ENCODE results near the gene CDKN2B-AS1. TPM values are rescaled to one million over a fixed set of nuclear protein-coding genes. Genes with fewer than 3 reads are reported as not detected.

CDKN2B-AS1 gene
- not detected in 2 replicates for total RNA-seq (2021)
- long read RNA-seq = 0 reads

DNA sequence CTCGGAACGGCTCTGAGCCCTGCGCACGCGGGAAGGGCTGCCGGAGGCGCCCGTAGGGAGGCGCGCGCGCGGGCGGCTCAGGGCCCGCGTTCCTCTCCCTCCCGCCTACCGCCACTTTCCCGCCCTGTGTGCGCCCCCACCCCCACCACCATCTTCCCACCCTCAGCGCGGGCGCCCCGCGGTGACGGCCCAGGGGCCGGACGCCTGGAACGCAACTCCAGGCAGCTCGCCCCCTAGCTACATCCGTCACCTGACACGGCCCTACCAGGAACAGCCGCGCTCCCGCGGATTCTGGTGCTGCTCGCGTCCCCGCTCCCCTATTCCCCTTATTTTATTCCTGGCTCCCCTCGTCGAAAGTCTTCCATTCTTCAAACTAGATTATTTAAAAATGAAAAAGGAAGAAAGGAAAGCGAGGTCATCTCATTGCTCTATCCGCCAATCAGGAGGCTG lies at the start of gene CDKN2B-AS1:
Gene CDKN2B-AS1 (plus strand): TSS at position 236 of the 450 bp plus-strand sequence.
- Mint-ChIP-seq H3K4me3 (peak within 1 kb of the TSS; percentile 67 to 82), H3K36me3 (ENCODE audit: insufficient read depth in 1 of 3, low read depth in 3 of 3) (no peaks in the 10 kb centered on the region), H3K9me3 (no peaks in the 10 kb centered on the region; a peak in 1 of 5 replicates), H3K4me1 (peaks cover 32 to 49% of the 10 kb centered on the region in 2 experiments), H3K27me3 (ENCODE audit: low read depth) (peaks cover 90% of the 10 kb centered on the region), H3K27ac (no peak within 1 kb of the TSS)
- H4K5ac ChIP-seq (ENCODE audit: insufficient read length, low read depth, low read length) = no peak within 1 kb of the TSS
- H3K9ac ChIP-seq (ENCODE audit: extremely low read depth, insufficient read length, low read length) = no peak within 1 kb of the TSS
- peaks cover 4% of the 10 kb centered on the region; the same call in 1 of the 2 replicates for H3K4me1 ChIP-seq (ENCODE audit: insufficient read depth, low read length)
- TF ChIP-seq, protein P1, sequence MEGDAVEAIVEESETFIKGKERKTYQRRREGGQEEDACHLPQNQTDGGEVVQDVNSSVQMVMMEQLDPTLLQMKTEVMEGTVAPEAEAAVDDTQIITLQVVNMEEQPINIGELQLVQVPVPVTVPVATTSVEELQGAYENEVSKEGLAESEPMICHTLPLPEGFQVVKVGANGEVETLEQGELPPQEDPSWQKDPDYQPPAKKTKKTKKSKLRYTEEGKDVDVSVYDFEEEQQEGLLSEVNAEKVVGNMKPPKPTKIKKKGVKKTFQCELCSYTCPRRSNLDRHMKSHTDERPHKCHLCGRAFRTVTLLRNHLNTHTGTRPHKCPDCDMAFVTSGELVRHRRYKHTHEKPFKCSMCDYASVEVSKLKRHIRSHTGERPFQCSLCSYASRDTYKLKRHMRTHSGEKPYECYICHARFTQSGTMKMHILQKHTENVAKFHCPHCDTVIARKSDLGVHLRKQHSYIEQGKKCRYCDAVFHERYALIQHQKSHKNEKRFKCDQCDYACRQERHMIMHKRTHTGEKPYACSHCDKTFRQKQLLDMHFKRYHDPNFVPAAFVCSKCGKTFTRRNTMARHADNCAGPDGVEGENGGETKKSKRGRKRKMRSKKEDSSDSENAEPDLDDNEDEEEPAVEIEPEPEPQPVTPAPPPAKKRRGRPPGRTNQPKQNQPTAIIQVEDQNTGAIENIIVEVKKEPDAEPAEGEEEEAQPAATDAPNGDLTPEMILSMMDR (conservative IDR thresholded peaks at IDR 0.05) = no peak
- no peak within 1 kb of the TSS for H3K23ac ChIP-seq (ENCODE audit: insufficient read length, low read depth, low read length)
- no peak within 1 kb of the TSS for H3K27ac ChIP-seq (ENCODE audit: insufficient read length, low read depth, low read length)
- H3K56ac ChIP-seq (ENCODE audit: insufficient read length, low read depth, low read length) = no peak within 1 kb of the TSS
- no peak within 1 kb of the TSS for H3T11ph ChIP-seq (ENCODE audit: low read length)
- no peak within 1 kb of the TSS for H2BK20ac ChIP-seq (ENCODE audit: low read depth, low read length, poor library complexity, severe bottlenecking)
- H4K8ac ChIP-seq (replicated peaks; ENCODE audit: insufficient read length, low read depth, low read length) = no peak within 1 kb of the TSS
- no peaks in the 10 kb centered on the region for H3K9me3 ChIP-seq (ENCODE audit: control insufficient read depth, low read depth, low read length)
- H2BK15ac ChIP-seq (ENCODE audit: low read depth, low read length) = no peak within 1 kb of the TSS
- H2BK5ac ChIP-seq (ENCODE audit: insufficient read length, low read length) = no peak within 1 kb of the TSS
- no CpG with 5 or more reads among the region's 43 CpGs for WGBS (ENCODE audit: extremely low coverage, insufficient read length, low lambda C conversion rate)
- peak within 1 kb of the TSS; percentile 87 for H3K4me2 ChIP-seq (ENCODE audit: insufficient read depth, insufficient read length, low read length)
- DNase-seq = peak; percentile 62
- H3K79me2 ChIP-seq (ENCODE audit: insufficient read depth, low read length) = no peaks in the 10 kb centered on the region
- peaks cover 4% of the 10 kb centered on the region for H4K20me1 ChIP-seq (ENCODE audit: control insufficient read depth, insufficient read depth, insufficient read length)
- H2AFZ ChIP-seq (ENCODE audit: low read length) = no peak within 1 kb of the TSS
- no peak within 1 kb of the TSS for H2BK120ac ChIP-seq (ENCODE audit: low read depth, low read length, poor library complexity, severe bottlenecking)
- no peak within 1 kb of the TSS for H4K91ac ChIP-seq (ENCODE audit: insufficient read length, low read depth, low read length)
- H3K27me3 ChIP-seq (ENCODE audit: insufficient read depth, low read length) = peaks cover 44% of the 10 kb centered on the region; the same call in 1 of the 2 replicates
- H2AK5ac ChIP-seq (ENCODE audit: insufficient read length, low read length) = no peak within 1 kb of the TSS
- H3K14ac ChIP-seq (ENCODE audit: insufficient read depth, low read length) = no peak within 1 kb of the TSS
- H3K18ac ChIP-seq (ENCODE audit: insufficient read length, low read depth, low read length) = no peak within 1 kb of the TSS
- H2BK12ac ChIP-seq (ENCODE audit: insufficient read length, low read depth, low read length) = no peak within 1 kb of the TSS
- no peaks in the 10 kb centered on the region for H3K79me1 ChIP-seq (ENCODE audit: insufficient read depth, low read depth, low read length, poor library complexity, severe bottlenecking)
- H3K23me2 ChIP-seq (ENCODE audit: insufficient read length, low read depth, low read length, poor library complexity, severe bottlenecking) = peaks cover 20% of the 10 kb centered on the region
- no peak within 1 kb of the TSS for H3K4ac ChIP-seq (ENCODE audit: low read depth, low read length)

Measured in H9 (cell line).